GM21515 (cell line): Measurements from ENCODE around the gene DENND1C.
"Not testable (repeated sequence)": the region's sequence is repeated elsewhere in the genome, so short reads cannot be mapped to it uniquely, and the experiment has no call there.

Experiments used
- ATAC-seq: cut with Tn5 transposase; IDR thresholded peaks from one replicate; pipeline ENCODE4 v1.9.1; 2021; ENCODE audit not compliant: unreplicated experiment

DENND1C gene

DNA sequence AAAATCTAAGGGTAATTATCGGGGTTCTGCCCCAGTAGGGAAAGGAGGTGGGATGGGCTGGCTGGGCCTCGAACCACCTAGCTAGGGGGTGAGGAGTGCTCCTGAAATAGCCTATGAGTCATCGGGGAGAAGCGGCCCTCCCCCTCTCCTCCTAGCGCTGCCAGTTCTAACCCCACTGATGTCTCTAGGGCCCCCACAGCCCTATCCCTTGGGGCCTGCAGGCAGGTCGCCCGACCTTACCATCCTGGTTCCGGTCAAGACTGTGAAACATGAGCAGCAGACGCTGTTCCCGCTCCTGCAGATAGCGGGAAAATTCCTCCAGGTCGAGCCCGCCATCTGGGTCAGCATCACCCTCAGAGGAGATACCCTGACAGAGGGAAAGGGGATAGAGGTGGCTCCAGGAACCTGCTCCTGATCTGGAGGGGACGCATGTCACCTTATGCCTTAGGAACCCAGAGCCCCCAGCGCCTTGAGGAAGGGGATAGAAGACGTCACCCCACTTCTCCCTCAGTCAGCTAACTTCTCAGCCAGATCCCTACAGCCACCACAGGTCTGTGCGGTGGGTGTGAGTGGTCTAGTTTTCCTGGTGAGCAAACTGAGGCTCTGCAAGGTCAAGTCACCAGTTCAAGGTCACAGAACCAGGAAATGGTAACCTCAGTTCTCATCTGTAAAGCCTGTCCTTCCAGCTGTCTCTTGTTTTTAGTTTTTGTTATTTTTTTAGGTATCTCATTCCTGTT lies 23.5 kb downstream of the DENND1C start:
- ATAC-seq, result no peak

- ATAC-seq, result no peak
These were observed 25.7 kb downstream of the DENND1C start for GRCh38 chr19:6455924-6456323.

GRCh38 chr19:6453951-6454565 lies 27.5 kb downstream of the DENND1C start:
- no peak for ATAC-seq

DNA sequence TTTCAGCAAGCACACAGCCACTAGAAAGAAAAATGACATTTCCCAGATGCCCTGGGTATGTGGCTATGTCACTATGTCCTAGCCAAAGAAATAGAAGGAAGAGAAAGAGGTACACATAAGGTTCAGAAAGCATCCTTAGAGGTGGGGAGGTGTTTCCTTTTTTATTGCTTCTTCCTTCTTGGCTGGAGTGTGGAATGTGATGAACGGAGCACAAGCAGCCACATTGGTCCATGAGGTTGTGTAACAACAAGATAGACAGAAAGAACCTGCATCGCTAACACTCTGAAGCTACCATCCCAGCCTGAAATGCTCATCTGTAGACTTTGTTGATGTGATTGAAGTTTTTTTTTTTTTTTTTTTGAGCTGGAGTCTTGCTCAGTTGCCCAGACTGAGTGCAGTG lies 28.7 kb downstream of the DENND1C start:
- ATAC-seq, result no peak

- ATAC-seq, result no peak
These were observed 29.4 kb downstream of the DENND1C start for GRCh38 chr19:6452223-6452614.

DNA sequence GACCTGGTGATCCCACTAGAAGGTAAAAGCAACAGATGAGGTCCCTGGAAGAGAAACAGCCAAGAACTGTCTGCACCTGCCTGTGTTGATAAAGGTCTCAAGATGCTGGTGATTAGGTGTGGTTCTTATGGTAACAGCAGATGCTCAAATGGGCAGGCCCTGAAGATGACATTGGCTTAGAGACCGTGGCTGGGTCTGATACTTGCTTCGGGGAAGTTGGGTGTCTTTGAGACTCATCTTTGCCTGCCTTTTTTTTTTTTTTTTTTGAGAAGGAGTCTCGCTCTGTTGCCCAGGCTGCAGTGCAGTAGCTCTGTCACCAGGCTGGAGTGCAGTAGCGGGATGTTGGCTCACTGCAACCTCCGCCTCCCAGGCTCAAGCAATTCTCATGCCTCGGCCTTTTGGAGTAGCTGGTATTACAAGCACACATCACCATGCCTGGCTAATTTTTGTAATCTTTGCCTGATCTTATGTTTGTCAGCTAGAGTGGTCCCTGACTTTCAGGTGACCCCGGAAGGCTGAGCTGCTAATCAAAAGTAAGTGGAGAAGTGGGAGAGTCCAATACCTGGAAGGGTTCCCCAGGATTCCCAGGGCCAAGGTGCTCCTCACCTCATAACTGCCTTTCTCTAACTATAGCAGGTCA lies 29.9 kb downstream of the DENND1C start:
- no peak for ATAC-seq

GRCh38 chr19:6450166-6450565 lies 31.4 kb downstream of the DENND1C start:
- ATAC-seq, result no peak

- no peak for ATAC-seq
These were observed 33.5 kb downstream of the DENND1C start for GRCh38 chr19:6448045-6448444.

GRCh38 chr19:6446452-6446851 lies 35.1 kb downstream of the DENND1C start:
- ATAC-seq, result no peak

DNA sequence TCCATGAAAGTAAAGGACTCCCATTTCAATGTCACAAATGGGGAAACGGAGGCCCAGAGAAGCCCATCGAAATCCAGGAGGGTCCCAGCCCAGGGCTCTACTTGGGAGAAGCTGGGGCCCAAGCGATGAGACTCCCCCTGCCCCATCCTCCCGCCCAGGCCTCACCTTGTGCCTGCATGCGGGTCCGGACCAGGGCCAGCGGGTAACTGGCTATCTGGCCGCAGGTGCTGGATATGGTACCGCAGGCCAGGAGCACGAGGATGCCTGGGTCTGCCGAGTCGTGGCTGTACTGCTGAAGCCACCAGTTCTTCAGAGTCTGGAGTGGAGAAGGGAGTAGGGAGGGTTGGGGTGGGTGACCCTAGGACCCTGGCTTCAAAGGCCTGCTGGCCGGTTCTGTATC lies 37.6 kb downstream of the DENND1C start:
- ATAC-seq, result no peak

- ATAC-seq, result no peak
These were observed 39.4 kb downstream of the DENND1C start for GRCh38 chr19:6442087-6442688.

DNA sequence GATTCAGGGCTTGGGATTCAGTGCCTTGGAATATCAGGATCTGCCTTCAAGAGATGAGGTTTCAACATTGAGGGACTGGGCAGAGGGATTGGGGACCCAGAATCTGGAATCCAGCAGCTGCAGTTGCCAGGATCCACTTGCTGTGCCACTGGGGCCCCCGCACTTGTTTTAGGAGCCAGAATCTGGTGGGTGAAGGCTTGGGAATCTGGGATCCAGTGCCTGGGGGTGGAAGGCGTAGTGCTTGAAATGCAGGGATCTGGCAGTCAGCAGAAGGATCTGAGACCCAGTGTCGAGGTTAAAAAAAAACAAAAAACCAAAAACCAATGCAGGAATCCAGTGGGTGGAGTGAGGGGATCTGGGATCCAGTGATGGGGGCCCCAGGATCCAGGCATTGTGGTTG lies 40.7 kb downstream of the DENND1C start:
- no peak for ATAC-seq

DNA sequence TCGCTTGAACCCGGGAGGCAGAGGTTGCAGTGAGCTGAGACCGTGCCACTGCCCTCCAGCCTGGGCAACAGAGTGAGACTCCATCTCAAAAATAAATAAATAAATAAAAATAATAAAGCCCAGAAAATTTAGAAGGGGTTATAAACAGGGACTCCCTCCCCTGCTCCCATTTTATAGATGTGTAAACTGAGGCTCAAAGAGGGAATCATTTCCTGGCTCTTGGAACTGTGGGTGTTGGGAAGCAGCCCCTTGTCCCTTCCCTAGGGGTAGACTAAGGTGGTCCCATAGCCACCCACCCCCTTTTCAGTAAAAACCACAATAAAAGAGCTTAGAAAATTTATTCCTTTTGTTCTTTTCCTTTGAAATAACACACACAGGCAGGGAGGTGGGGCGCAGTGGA lies 41.8 kb downstream of the DENND1C start:
- no peak for ATAC-seq

DNA sequence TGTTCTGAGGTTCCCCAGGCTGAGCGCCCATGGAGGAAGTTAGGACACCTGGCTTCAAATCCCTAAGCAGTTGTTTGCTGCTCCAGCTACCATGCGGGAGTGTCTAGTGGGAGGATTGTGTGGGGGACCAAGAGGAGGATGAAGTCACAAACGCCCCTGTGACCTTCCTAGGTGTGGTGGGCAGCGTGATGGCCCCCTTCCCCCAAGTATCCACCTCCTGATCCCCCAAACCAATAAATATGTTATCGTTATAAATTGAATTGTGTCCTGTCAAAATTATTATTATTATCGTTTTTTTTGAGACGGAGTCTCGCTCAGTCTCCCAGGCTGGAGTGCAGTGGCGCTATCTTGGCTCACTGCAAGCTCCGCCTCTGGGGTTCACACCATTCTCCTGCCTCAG lies 47.9 kb downstream of the DENND1C start, which contains the start of gene SLC25A41:
SLC25A41 (minus strand) TSS at position 101 of the 400 bp plus-strand sequence; CDS start at position 31, 70 bp downstream.
- ATAC-seq, result no peak

DNA sequence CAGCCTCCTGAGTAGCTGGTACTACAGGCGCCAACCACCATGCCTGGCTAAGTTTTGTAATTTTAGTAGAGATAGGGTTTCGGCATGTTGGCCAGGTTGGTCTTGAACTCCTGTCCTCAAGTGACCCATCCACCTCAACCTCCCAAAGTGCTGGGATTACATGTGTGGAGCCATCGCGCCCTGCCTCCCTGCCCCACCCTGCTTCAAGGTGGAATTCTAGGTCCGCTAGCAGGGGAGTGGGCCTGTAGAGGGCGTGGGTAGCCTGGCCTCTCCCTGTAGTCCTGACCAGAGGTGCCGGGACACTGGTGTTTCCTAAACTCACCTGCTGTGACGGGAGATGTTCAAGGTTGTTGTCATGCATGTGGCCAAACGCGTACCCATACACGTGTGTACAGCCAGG lies 48.4 kb downstream of the DENND1C start:
- no peak for ATAC-seq

DNA sequence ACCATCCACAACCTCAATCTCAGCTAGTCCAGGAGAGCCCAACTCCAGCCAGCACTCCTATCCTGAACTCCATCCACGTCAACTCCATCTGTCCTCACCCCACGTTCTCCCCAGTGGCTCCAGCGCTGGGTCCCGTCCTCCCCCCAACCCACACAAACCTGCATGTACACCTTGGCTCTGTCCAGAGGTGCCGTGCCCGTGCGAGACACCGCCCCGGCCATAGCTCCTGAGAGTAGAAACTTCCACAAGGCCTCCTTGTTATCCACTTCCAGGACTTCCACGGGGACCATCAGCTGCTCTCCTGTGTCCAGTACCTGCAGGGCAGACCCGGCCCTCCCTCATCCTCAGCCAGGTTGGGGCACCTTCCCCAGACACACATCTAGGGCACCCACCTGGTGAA lies 49.7 kb downstream of the DENND1C start:
- no peak for ATAC-seq

GRCh38 chr19:6429419-6430221 lies 52.0 kb downstream of the DENND1C start:
- no peak for ATAC-seq

- not testable (repeated sequence) for ATAC-seq
These were observed 52.7 kb downstream of the DENND1C start for GRCh38 chr19:6428692-6429418.

DNA sequence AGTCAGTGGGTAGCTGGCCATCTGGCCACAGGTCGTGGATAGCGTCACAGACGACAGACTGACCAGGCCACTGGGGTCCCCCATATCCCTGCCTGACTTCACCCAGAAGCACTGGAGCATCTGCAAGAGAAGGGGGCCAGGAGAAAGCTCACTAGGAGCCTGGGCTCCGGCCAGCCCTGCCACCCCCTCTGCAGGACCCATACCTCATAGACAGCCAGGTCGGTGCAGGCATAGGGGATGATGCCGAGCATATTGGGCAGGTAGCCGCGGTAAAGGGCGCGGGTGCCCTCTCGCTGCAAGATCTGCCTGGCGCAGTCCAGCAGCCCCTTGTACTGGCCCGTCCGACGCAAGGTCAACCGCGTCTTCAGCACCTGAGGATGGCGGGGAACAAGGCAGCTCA lies 54.5 kb downstream of the DENND1C start:
- no peak for ATAC-seq
